MCF 10A (cell line): Measurements from ENCODE around the gene CTTNBP2. TPM values are rescaled to one million over a fixed set of nuclear protein-coding genes. Genes with fewer than 3 reads are reported as not detected.

Experiments used
- BruUV-seq: library from RNA; stranded (reverse); fragments of 400-500 nt; replicated peaks from 2 replicates; lab custom pipeline; 2021; lab: Mats Ljungman, UMichigan
- CTCF ChIA-PET: fragments of 300-600 bp; sonication (Branson Sonifier 250); formaldehyde crosslinking; extraction: SDS; loops from one replicate; lab custom pipeline; 2021; ENCODE audit warnings: antibody characterized with exemption, inconsistent platforms; lab: Yijun Ruan, JAX
- POLR2A ChIA-PET: fragments of 300-600, 350-650 bp; sonication (Branson Sonifier 250); formaldehyde crosslinking; extraction: SDS; loops from one replicate; lab custom pipeline; 2020; ENCODE audit warnings: antibody characterized with exemption, inconsistent platforms; lab: Yijun Ruan, JAX
- DNase-seq: peaks from one replicate; pipeline ENCODE4 v3.0.0-alpha.2; 2018; ENCODE audit not compliant: unreplicated experiment
- H3K27ac Mint-ChIP-seq: one replicate; pipeline ENCODE4 v1.8.0; 2022; ENCODE audit warnings: mild to moderate bottlenecking, low read depth, mixed read lengths; ENCODE audit not compliant: unreplicated experiment
- H3K27me3 Mint-ChIP-seq: one replicate; pipeline ENCODE4 v1.8.0; 2022; ENCODE audit warnings: mixed read lengths; ENCODE audit not compliant: insufficient read depth, unreplicated experiment
- H3K36me3 Mint-ChIP-seq: one replicate; pipeline ENCODE4 v1.8.0; 2022; ENCODE audit warnings: mild to moderate bottlenecking, moderate library complexity, mixed read lengths; ENCODE audit not compliant: insufficient read depth, unreplicated experiment
- H3K4me1 Mint-ChIP-seq: one replicate; pipeline ENCODE4 v1.8.0; 2022; ENCODE audit warnings: mixed read lengths; ENCODE audit not compliant: insufficient read depth, unreplicated experiment
- H3K4me3 Mint-ChIP-seq: one replicate; pipeline ENCODE4 v1.8.0; 2022; ENCODE audit warnings: mild to moderate bottlenecking, moderate library complexity, mixed read lengths; ENCODE audit not compliant: unreplicated experiment
- H3K9me3 Mint-ChIP-seq: one replicate; pipeline ENCODE4 v1.8.0; 2022; ENCODE audit warnings: mixed read lengths; ENCODE audit not compliant: unreplicated experiment
- CTCF ChIP-seq: fragments of 200-600 bp; IDR thresholded peaks from one replicate; pipeline ENCODE4 v1.8.0; 2022; ENCODE audit warnings: antibody characterized with exemption, mild to moderate bottlenecking; ENCODE audit not compliant: unreplicated experiment
- intact Hi-C: fragments of 100-400 bp; cut with micrococcal nuclease; formaldehyde crosslinking; loops from 2 replicates; pipeline ENCODE4 v1.14.1; 2022
- total RNA-seq: library from RNA; stranded (reverse); gene quantifications from 2 replicates; pipeline ENCODE4 v1.2.3, GENCODE V29; 2022

The CTTNBP2 gene
- total RNA-seq, 1 experiment from 2014 or later: 0.98 TPM

DNA sequence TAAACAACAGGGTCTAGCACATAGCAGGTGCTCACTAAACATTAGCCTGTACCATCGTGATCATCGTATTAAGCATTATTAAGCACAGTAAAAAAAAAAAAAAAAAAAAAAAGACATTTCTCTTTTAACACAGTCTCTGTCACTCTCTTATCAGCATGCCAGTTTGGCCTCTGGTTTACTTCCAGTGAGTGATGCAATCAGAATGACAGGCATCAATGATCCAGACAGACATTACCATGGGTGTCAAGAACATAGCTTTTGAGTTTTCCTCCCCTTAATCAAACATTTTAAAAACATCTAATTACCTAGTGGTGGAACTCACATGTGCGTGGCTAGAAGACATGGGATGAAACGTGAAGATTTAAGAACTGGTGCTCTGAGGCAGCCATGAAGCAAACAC is 115.8 kb downstream of the CTTNBP2 start:
- POLR2A ChIA-PET: no interaction called here
- H3K4me3 Mint-ChIP-seq: no peak overlapping the region
- peaks cover 6% of the 10 kb centered on the region for H3K27me3 Mint-ChIP-seq
- BruUV-seq: no TSS peak
- intact Hi-C loops: no loop called here
- CTCF ChIA-PET: interaction anchor here (0.6 to 2.2 kb wide), 5 partner anchors 9 to 397 kb away, joined by 3 to 9 read pairs (median 6); no protein-coding TSS in a partner anchor
- no peaks in the 10 kb centered on the region for H3K4me1 Mint-ChIP-seq
- no peak for TF ChIP-seq CTCF
- H3K36me3 Mint-ChIP-seq: no peaks in the 10 kb centered on the region
- H3K9me3 Mint-ChIP-seq: no peaks in the 10 kb centered on the region
- H3K27ac Mint-ChIP-seq: no peak overlapping the region
- DNase-seq: no peak

GRCh38 chr7:117756586-117757085 is 116.6 kb downstream of the CTTNBP2 start:
- DNase-seq: no peak
- intact Hi-C loops: no loop called here
- CTCF ChIA-PET: interaction anchor here (2.2 kb wide), 1 partner anchor 10 kb away, joined by 9 read pairs; no protein-coding TSS in a partner anchor
- H3K27me3 Mint-ChIP-seq: no peaks in the 10 kb centered on the region
- TF ChIP-seq CTCF: no peak
- H3K36me3 Mint-ChIP-seq: no peaks in the 10 kb centered on the region
- no peaks in the 10 kb centered on the region for H3K4me1 Mint-ChIP-seq
- BruUV-seq: no TSS peak
- no peaks in the 10 kb centered on the region for H3K9me3 Mint-ChIP-seq
- H3K27ac Mint-ChIP-seq: no peak overlapping the region
- POLR2A ChIA-PET: interaction anchor here (0.6 kb wide), 1 partner anchor 15 kb away, joined by 3 read pairs; no protein-coding TSS in a partner anchor
- H3K4me3 Mint-ChIP-seq: no peak overlapping the region

DNA sequence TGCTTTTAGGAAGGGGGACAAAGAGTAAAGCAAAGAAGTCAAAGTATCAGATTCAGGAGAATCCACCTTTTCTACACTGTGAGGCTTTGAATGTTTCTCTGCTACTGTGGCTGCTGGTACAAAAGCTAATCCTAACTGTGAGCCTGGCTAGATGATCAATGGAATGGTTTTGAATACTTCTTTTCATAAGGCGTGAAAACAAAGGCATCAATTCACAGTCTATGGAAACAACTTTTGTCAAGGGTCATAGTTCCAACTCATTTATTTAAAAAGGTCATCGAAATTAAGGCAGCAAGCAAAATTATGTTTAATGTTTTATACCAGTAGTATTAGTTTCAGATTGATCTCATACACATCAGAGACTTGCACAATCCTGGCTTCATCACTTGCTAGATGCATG is 118.1 kb downstream of the CTTNBP2 start:
- TF ChIP-seq CTCF: no peak
- no peak for DNase-seq
- intact Hi-C loops: no loop called here
- H3K27me3 Mint-ChIP-seq: no peaks in the 10 kb centered on the region
- H3K36me3 Mint-ChIP-seq: no peaks in the 10 kb centered on the region
- no peak overlapping the region for H3K4me3 Mint-ChIP-seq
- no peak overlapping the region for H3K27ac Mint-ChIP-seq
- no peaks in the 10 kb centered on the region for H3K4me1 Mint-ChIP-seq
- POLR2A ChIA-PET: no interaction called here
- H3K9me3 Mint-ChIP-seq: no peaks in the 10 kb centered on the region
- CTCF ChIA-PET: interaction anchor here (1.0 to 2.2 kb wide), 2 partner anchors 9 to 406 kb away, joined by 4 to 9 read pairs; no protein-coding TSS in a partner anchor
- no TSS peak for BruUV-seq

DNA sequence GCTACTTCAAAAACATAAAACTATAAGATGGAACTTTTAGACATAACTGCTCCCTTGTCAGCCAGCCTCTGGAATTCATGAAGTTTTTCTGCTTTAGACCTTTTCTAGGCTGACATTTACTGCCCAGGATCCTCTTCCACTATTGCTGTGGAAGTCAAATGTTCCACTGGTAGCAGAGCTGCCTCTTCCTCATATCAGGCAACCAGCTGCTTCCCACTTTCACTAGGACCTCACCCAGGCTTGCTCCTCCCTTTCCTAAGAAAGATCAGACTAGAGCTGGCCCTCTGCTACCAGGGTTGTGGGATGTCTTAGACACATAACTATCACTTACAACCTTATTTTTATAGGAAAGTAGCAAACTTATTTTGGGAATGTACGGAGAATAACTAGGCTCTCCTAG is 121.5 kb downstream of the CTTNBP2 start:
- no peak for TF ChIP-seq CTCF
- Mint-ChIP-seq H3K4me1 (no peaks in the 10 kb centered on the region), H3K4me3 (no peak overlapping the region), H3K9me3 (no peaks in the 10 kb centered on the region), H3K27ac (no peak overlapping the region), H3K27me3 (no peaks in the 10 kb centered on the region), H3K36me3 (no peaks in the 10 kb centered on the region)
- ChIA-PET POLR2A (no interaction called here), CTCF (interaction anchor here (0.6 to 2.5 kb wide), 29 partner anchors 8 to 812 kb away, joined by 3 to 21 read pairs (median 6); no protein-coding TSS in a partner anchor)
- intact Hi-C loops: loop anchor here (2.0 kb wide), 1 partner anchor 121 kb away; the partner anchor contains the start of gene CTTNBP2
- BruUV-seq: no TSS peak
- DNase-seq: no peak
